GM21528 (cell line): ENCODE data around the gene CDC42.

Experiments used
- ATAC-seq: cut with Tn5 transposase; IDR thresholded peaks from one replicate; pipeline ENCODE4 v1.9.1; 2021; ENCODE audit warnings: mild to moderate bottlenecking, moderate library complexity; ENCODE audit not compliant: unreplicated experiment, low FRiP score

CDC42 gene

GRCh38 chr1:22104865-22105437 is 52.4 kb downstream of the CDC42 start:
- ATAC-seq, result no peak

- no peak for ATAC-seq
Measured at GRCh38 chr1:22105611-22106207, 53.2 kb downstream of the CDC42 start.

- ATAC-seq, result no peak
Measured at GRCh38 chr1:22107126-22107525, 54.6 kb downstream of the CDC42 start.

GRCh38 chr1:22108339-22109105 is 56.0 kb downstream of the CDC42 start:
- ATAC-seq, result no peak

- ATAC-seq, result no peak
Measured at GRCh38 chr1:22110016-22110415, 57.5 kb downstream of the CDC42 start.

GRCh38 chr1:22111115-22111514 is 58.6 kb downstream of the CDC42 start:
- ATAC-seq, result no peak

- no peak for ATAC-seq
Measured at GRCh38 chr1:22111620-22112019, 59.1 kb downstream of the CDC42 start.

GRCh38 chr1:22112554-22112953 is 60.0 kb downstream of the CDC42 start:
- ATAC-seq, result no peak

GRCh38 chr1:22114083-22115012 is 61.8 kb downstream of the CDC42 start:
- no peak for ATAC-seq

GRCh38 chr1:22115286-22115685 is 62.8 kb downstream of the CDC42 start:
- no peak for ATAC-seq

GRCh38 chr1:22117238-22117637 is 64.7 kb downstream of the CDC42 start:
- no peak for ATAC-seq

GRCh38 chr1:22117851-22118250 is 65.3 kb downstream of the CDC42 start:
- no peak for ATAC-seq

GRCh38 chr1:22118291-22118992 is 65.9 kb downstream of the CDC42 start:
- no peak for ATAC-seq

GRCh38 chr1:22119626-22120468 is 67.3 kb downstream of the CDC42 start:
- ATAC-seq, result no peak

GRCh38 chr1:22120469-22120790 is 67.9 kb downstream of the CDC42 start:
- ATAC-seq, result no peak

GRCh38 chr1:22121421-22121911 is 69.0 kb downstream of the CDC42 start:
- ATAC-seq, result no peak

GRCh38 chr1:22122273-22123070 is 70.0 kb downstream of the CDC42 start:
- ATAC-seq, result no peak

GRCh38 chr1:22123071-22123390 is 70.5 kb downstream of the CDC42 start:
- no peak for ATAC-seq
